ENCODE measurements around the gene RERG.

The RERG gene

DNA sequence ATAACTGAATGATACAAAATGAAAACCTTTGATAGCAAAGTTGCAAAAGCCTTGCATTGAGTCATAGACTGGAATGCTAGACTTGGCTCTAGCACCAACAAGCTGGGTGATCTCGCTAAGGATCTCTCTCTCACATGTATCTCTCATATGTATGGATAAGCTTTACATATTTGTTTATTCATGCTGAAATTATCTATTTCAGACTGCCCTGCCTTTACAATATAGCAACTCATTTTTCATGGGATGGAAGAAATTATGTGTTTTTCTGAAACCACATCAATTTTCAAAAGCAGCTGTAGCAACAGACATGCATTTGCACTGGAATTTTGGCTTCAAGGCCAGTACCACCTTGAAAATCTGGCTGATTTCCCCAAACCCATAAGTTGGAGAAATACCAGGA, 11.4 kb downstream of the RERG start:
- in situ Hi-C loops (cut with MboI; ENCODE audit: low sequenced_read_pairs, unreplicated experiment) = no loop called here
- TF ChIP-seq, protein P1, sequence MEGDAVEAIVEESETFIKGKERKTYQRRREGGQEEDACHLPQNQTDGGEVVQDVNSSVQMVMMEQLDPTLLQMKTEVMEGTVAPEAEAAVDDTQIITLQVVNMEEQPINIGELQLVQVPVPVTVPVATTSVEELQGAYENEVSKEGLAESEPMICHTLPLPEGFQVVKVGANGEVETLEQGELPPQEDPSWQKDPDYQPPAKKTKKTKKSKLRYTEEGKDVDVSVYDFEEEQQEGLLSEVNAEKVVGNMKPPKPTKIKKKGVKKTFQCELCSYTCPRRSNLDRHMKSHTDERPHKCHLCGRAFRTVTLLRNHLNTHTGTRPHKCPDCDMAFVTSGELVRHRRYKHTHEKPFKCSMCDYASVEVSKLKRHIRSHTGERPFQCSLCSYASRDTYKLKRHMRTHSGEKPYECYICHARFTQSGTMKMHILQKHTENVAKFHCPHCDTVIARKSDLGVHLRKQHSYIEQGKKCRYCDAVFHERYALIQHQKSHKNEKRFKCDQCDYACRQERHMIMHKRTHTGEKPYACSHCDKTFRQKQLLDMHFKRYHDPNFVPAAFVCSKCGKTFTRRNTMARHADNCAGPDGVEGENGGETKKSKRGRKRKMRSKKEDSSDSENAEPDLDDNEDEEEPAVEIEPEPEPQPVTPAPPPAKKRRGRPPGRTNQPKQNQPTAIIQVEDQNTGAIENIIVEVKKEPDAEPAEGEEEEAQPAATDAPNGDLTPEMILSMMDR (IDR thresholded peaks at IDR 0.05; ENCODE audit: borderline replicate concordance, control extremely low read depth, extremely low read depth, insufficient read depth, missing control alignments) = no peak
- no peak for DNase-seq (ENCODE audit: low spot score)

DNA sequence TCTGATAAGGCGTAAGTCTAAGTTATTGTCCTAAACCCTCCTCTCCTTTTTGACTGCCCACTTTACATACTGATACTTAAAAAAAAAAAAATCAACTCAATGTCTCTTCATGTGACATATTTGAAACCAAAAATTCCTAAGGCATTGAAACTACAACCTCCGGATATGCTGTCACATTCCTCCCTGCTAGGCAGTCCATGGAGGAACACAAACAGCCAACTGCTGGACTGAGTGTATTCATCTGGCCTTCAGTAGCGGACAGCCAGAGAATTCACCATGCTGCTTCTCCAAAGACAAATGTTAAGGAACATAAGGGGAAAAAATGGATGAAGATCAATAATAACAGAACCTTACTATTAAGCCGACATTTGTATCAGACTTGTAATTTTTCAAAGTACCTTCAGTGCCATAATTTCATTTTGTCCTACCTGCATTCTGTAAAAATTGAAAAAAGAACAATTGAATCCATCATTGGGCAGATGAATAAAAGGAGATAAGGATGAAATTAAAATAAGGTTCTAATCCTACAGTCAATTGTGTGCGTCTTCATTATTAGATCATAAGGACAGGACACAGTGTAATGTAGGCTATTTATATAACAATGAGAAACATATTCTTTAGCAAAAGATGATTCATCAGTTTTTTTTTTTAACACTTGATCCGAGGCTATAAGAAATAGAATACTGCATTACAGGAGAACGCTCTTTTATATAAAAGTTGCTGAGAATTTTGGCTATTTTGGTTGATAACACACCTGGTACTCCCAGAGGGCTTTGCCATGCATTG, 12.2 kb downstream of the RERG start:
- in situ Hi-C loops (cut with MboI; ENCODE audit: low sequenced_read_pairs, unreplicated experiment) = no loop called here
- TF ChIP-seq, protein P1 (IDR thresholded peaks at IDR 0.05; ENCODE audit: borderline replicate concordance, control extremely low read depth, extremely low read depth, insufficient read depth, missing control alignments) = no peak
- no peak for DNase-seq (ENCODE audit: low spot score)

DNA sequence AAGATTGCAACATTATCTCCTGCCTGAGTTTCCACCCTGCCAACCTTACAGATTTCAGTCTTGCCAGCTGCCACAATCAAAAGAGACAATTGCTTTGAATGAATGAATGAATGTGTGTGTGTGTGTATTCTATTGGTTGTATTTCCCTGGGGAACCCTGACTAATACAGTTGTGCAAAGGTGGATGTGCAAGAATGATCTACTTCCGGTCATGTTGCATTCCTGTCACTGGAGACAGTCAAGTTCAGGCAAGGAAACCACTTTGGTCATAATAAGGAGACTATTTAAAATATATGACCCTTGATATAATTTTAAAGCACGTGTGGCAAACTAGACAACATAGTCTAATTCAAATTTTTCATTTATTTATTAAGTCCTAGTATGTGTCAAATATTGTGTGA, 13.1 kb downstream of the RERG start:
- DNase-seq (ENCODE audit: low spot score) = no peak
- TF ChIP-seq, protein P1 (IDR thresholded peaks at IDR 0.05; ENCODE audit: borderline replicate concordance, control extremely low read depth, extremely low read depth, insufficient read depth, missing control alignments) = no peak
- in situ Hi-C loops (cut with MboI; ENCODE audit: low sequenced_read_pairs, unreplicated experiment) = no loop called here

DNA sequence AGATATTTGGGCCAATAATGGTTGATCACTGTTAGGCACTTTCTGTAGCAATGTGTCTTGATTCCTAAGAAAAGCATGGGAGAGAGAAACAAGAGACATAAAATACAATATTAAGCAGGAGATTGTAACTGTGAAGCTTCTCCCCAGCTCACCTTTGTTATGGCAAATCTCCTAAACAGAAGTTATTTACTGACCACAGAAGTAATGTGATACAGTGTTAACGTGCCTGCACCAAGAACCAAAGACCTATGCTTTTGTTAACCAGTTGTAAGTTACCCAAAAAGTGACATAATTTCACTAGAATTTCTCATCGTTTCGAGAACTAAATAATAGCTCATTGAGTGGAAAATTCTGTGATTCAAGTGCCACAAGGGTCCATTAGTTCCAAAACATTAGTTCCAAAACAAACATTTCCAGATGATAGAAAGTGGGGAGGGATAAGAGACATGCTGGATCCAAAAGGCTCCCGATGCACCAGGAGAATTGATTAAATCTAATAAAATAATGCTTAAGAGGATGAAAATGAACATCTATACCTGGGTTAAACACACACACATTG, 14.3 kb downstream of the RERG start:
- TF ChIP-seq, protein P1 (IDR thresholded peaks at IDR 0.05; ENCODE audit: borderline replicate concordance, control extremely low read depth, extremely low read depth, insufficient read depth, missing control alignments) = no peak
- DNase-seq (ENCODE audit: low spot score) = no peak
- in situ Hi-C loops (cut with MboI; ENCODE audit: low sequenced_read_pairs, unreplicated experiment) = no loop called here

DNA sequence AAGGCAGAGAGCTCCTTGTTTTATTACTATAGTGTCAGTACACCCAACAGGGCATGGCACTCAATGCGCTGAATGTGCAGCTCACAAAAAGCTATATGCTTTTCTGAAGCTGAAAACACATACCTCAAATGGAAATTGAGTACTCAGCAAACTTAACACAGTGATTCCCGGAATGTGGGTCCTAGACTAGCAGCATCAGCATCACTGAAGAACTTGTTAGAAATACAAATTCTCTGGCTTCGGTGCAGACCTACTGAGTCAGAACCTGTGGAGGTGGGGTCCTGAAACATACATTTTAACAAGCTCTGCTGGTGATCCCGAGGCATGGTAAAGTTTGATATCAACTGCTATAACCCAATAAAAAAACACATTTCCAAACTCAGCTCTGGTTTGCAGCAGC, 14.9 kb downstream of the RERG start:
- TF ChIP-seq, protein P1 (IDR thresholded peaks at IDR 0.05; ENCODE audit: borderline replicate concordance, control extremely low read depth, extremely low read depth, insufficient read depth, missing control alignments) = no peak
- in situ Hi-C loops (cut with MboI; ENCODE audit: low sequenced_read_pairs, unreplicated experiment) = no loop called here
- DNase-seq (ENCODE audit: low spot score) = no peak

DNA sequence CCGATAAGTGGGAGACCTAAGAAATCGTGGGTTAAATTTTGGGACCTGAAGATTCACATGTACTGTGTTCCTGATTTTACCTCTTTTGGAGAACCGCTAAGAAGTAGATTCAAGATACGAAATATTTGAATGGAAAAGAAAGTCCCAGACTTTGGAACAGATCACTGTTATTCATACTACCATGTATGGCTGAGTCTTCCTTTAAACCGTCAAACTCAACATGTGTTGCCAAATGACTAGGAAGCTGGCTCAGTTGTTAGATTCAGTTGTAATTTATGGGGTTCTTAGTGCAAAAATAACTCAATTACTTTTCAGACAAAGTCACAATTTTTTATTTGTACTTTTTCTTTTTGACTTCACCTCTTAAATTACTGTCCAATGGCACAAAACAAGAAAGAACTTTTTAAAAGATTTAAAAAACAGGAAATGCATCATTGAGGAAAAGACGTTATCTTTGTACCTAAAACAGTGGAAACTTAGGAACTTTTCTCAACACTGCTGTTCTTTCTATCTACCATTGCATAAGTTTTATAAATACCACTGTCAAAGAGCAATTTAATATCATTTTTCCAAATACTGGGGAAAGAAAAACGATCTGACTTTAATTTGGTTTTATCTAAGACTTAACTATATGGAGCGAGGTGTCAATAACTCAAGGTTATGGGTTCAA, 15.7 kb downstream of the RERG start:
- in situ Hi-C loops (cut with MboI; ENCODE audit: low sequenced_read_pairs, unreplicated experiment) = no loop called here
- TF ChIP-seq, protein P1 (IDR thresholded peaks at IDR 0.05; ENCODE audit: borderline replicate concordance, control extremely low read depth, extremely low read depth, insufficient read depth, missing control alignments) = no peak
- no peak for DNase-seq (ENCODE audit: low spot score)
